ENCODE measurements around the gene KIF23. TPM values are rescaled to one million over a fixed set of nuclear protein-coding genes. Genes with fewer than 3 reads are reported as not detected.

The KIF23 gene
- total and polyA plus RNA-seq, 3 experiments from 2014 or later, result 0.18 to 44.4 (median 36.0) TPM

- Mint-ChIP-seq H3K4me3 (no peak overlapping the region), H3K36me3 (peaks cover 0 to 4% (median 0%) of the 10 kb centered on the region in 3 donors), H3K9me3 (peaks cover 0 to 7% (median 4%) of the 10 kb centered on the region in 5 donors), H3K27ac (no peak overlapping the region), H3K27me3 (peaks cover 8 to 11% of the 10 kb centered on the region in 2 donors), H3K4me1 (no peaks in the 10 kb centered on the region)
- H3K9me3 ChIP-seq (ENCODE audit: low read length), result no peaks in the 10 kb centered on the region
- DNase-seq, result no peak
- ChIA-PET POLR2A (no interaction called here), CTCF (interaction anchor here (0.9 to 6.5 kb wide), 3 partner anchors 14 to 986 kb away, joined by 3 to 48 read pairs (median 3); no protein-coding TSS in a partner anchor)
- no peak overlapping the region for H3K4me3 ChIP-seq (ENCODE audit: low read length)
- no peaks in the 10 kb centered on the region for H3K4me1 ChIP-seq (ENCODE audit: insufficient read depth, low read length)
- H3K27ac ChIP-seq (ENCODE audit: low read depth, low read length), result no peak overlapping the region
- H3K27me3 ChIP-seq (ENCODE audit: insufficient read depth, low read length, poor library complexity, severe bottlenecking), result no peaks in the 10 kb centered on the region
- no peaks in the 10 kb centered on the region for H3K36me3 ChIP-seq (ENCODE audit: insufficient read depth, low read length)
Measured at GRCh38 chr15:69479971-69480370, 65.8 kb downstream of the KIF23 start.

- no peak overlapping the region for H3K4me3 ChIP-seq (ENCODE audit: low read length)
- ChIA-PET CTCF (no interaction called here), POLR2A (no interaction called here)
- no peaks in the 10 kb centered on the region for H3K27me3 ChIP-seq (ENCODE audit: insufficient read depth, low read length, poor library complexity, severe bottlenecking)
- H3K4me1 ChIP-seq (ENCODE audit: insufficient read depth, low read length), result no peaks in the 10 kb centered on the region
- Mint-ChIP-seq H3K4me3 (no peak overlapping the region), H3K9me3 (peaks cover 2 to 8% (median 7%) of the 10 kb centered on the region in 5 donors), H3K36me3 (peaks cover 0 to 9% (median 0%) of the 10 kb centered on the region in 3 donors), H3K27ac (no peak overlapping the region), H3K4me1 (no peaks in the 10 kb centered on the region), H3K27me3 (peaks cover 8 to 9% of the 10 kb centered on the region in 2 donors)
- H3K36me3 ChIP-seq (ENCODE audit: insufficient read depth, low read length), result no peaks in the 10 kb centered on the region
- H3K9me3 ChIP-seq (ENCODE audit: low read length), result no peaks in the 10 kb centered on the region
- DNase-seq, result no peak
- no peak overlapping the region for H3K27ac ChIP-seq (ENCODE audit: low read depth, low read length)
Measured at GRCh38 chr15:69480932-69481331, 66.8 kb downstream of the KIF23 start.

- no peak for DNase-seq
- H3K36me3 Mint-ChIP-seq, result peaks cover 0 to 11% (median 0%) of the 10 kb centered on the region in 3 donors
- Histone ChIP-seq H3K9me3 (ENCODE audit: low read length) (no peaks in the 10 kb centered on the region), H3K27me3 (ENCODE audit: insufficient read depth, low read length, poor library complexity, severe bottlenecking) (no peaks in the 10 kb centered on the region), H3K27ac (ENCODE audit: low read depth, low read length) (no peak overlapping the region), H3K36me3 (ENCODE audit: insufficient read depth, low read length) (no peaks in the 10 kb centered on the region), H3K4me1 (ENCODE audit: insufficient read depth, low read length) (no peaks in the 10 kb centered on the region), H3K4me3 (ENCODE audit: low read length) (no peak overlapping the region)
- ChIA-PET POLR2A (no interaction called here), CTCF (no interaction called here)
- H3K9me3 Mint-ChIP-seq, result peaks cover 2 to 8% (median 7%) of the 10 kb centered on the region in 5 donors
- H3K4me1 Mint-ChIP-seq, result no peaks in the 10 kb centered on the region
- H3K27ac Mint-ChIP-seq, result peak overlapping the region in 1 of 8 donors; percentile 14
- no peak overlapping the region for H3K4me3 Mint-ChIP-seq
- peaks cover 4 to 9% of the 10 kb centered on the region in 2 donors for H3K27me3 Mint-ChIP-seq
Measured at GRCh38 chr15:69482686-69483256, 68.6 kb downstream of the KIF23 start.

- H3K36me3 ChIP-seq (ENCODE audit: insufficient read depth, low read length), result no peaks in the 10 kb centered on the region
- Mint-ChIP-seq H3K4me1 (no peaks in the 10 kb centered on the region), H3K9me3 (peaks cover 0 to 4% (median 2%) of the 10 kb centered on the region in 5 donors), H3K36me3 (peaks cover 0 to 7% (median 0%) of the 10 kb centered on the region in 3 donors), H3K27ac (peak overlapping the region in 1 of 8 donors; percentile 25), H3K27me3 (peaks cover 0 to 2% of the 10 kb centered on the region in 2 donors), H3K4me3 (no peak overlapping the region)
- H3K4me3 ChIP-seq (ENCODE audit: low read length), result no peak overlapping the region
- DNase-seq, result no peak
- no peaks in the 10 kb centered on the region for H3K9me3 ChIP-seq (ENCODE audit: low read length)
- POLR2A ChIA-PET, result no interaction called here
- no peaks in the 10 kb centered on the region for H3K27me3 ChIP-seq (ENCODE audit: insufficient read depth, low read length, poor library complexity, severe bottlenecking)
- H3K4me1 ChIP-seq (ENCODE audit: insufficient read depth, low read length), result no peaks in the 10 kb centered on the region
- no peak overlapping the region for H3K27ac ChIP-seq (ENCODE audit: low read depth, low read length)
- CTCF ChIA-PET, result interaction anchor here (3.4 kb wide), 1 partner anchor 8 kb away, joined by 14 read pairs; no protein-coding TSS in a partner anchor
Measured at GRCh38 chr15:69484837-69485236, 70.7 kb downstream of the KIF23 start.

- H3K27me3 Mint-ChIP-seq, result peaks cover 5 to 6% of the 10 kb centered on the region in 2 donors
- POLR2A ChIA-PET, result interaction anchor here (0.6 kb wide), 1 partner anchor 1855 kb away, joined by 5 read pairs; no protein-coding TSS in a partner anchor
Measured at GRCh38 chr15:69486481-69487110, 72.4 kb downstream of the KIF23 start.

GRCh38 chr15:69489073-69489571 is 75.0 kb downstream of the KIF23 start:
- Histone ChIP-seq H3K4me1 (ENCODE audit: insufficient read depth, low read length) (no peaks in the 10 kb centered on the region), H3K4me3 (ENCODE audit: low read length) (no peak overlapping the region), H3K27me3 (ENCODE audit: insufficient read depth, low read length, poor library complexity, severe bottlenecking) (no peaks in the 10 kb centered on the region), H3K27ac (ENCODE audit: low read depth, low read length) (no peak overlapping the region), H3K9me3 (ENCODE audit: low read length) (no peaks in the 10 kb centered on the region), H3K36me3 (ENCODE audit: insufficient read depth, low read length) (no peaks in the 10 kb centered on the region)
- Mint-ChIP-seq H3K36me3 (peaks cover 0 to 15% (median 3%) of the 10 kb centered on the region in 3 donors), H3K4me1 (no peaks in the 10 kb centered on the region), H3K4me3 (no peak overlapping the region), H3K9me3 (peaks cover 0 to 6% (median 2%) of the 10 kb centered on the region in 5 donors), H3K27ac (no peak overlapping the region), H3K27me3 (peaks cover 5 to 6% of the 10 kb centered on the region in 2 donors)
- POLR2A ChIA-PET, result no interaction called here
- no peak for DNase-seq
- CTCF ChIA-PET, result no interaction called here

More at GRCh38 chr15:69486481-69487110, 72.4 kb downstream of the KIF23 start:
- Histone ChIP-seq H3K27me3 (ENCODE audit: insufficient read depth, low read length, poor library complexity, severe bottlenecking) (no peaks in the 10 kb centered on the region), H3K36me3 (ENCODE audit: insufficient read depth, low read length) (no peaks in the 10 kb centered on the region), H3K4me1 (ENCODE audit: insufficient read depth, low read length) (no peaks in the 10 kb centered on the region), H3K9me3 (ENCODE audit: low read length) (no peaks in the 10 kb centered on the region), H3K27ac (ENCODE audit: low read depth, low read length) (no peak overlapping the region), H3K4me3 (ENCODE audit: low read length) (no peak overlapping the region)
- DNase-seq, result no peak
- Mint-ChIP-seq H3K4me1 (no peaks in the 10 kb centered on the region), H3K27ac (no peak overlapping the region), H3K4me3 (no peak overlapping the region), H3K9me3 (peaks cover 0 to 3% (median 2%) of the 10 kb centered on the region in 5 donors), H3K36me3 (peaks cover 0 to 12% (median 3%) of the 10 kb centered on the region in 3 donors)
- CTCF ChIA-PET, result interaction anchor here (1.9 to 3.4 kb wide), 2 partner anchors 10 to 24 kb away, joined by 4 to 14 read pairs; no protein-coding TSS in a partner anchor

GRCh38 chr15:69490356-69491037 is 76.3 kb downstream of the KIF23 start:
- POLR2A ChIA-PET, result no interaction called here
- Histone ChIP-seq H3K9me3 (ENCODE audit: low read length) (no peaks in the 10 kb centered on the region), H3K4me3 (ENCODE audit: low read length) (no peak overlapping the region), H3K36me3 (ENCODE audit: insufficient read depth, low read length) (no peaks in the 10 kb centered on the region), H3K27ac (ENCODE audit: low read depth, low read length) (no peak overlapping the region), H3K27me3 (ENCODE audit: insufficient read depth, low read length, poor library complexity, severe bottlenecking) (no peaks in the 10 kb centered on the region), H3K4me1 (ENCODE audit: insufficient read depth, low read length) (no peaks in the 10 kb centered on the region)
- DNase-seq, result no peak
- Mint-ChIP-seq H3K4me3 (no peak overlapping the region), H3K9me3 (peaks cover 0 to 6% (median 2%) of the 10 kb centered on the region in 5 donors), H3K27ac (no peak overlapping the region), H3K36me3 (peaks cover 0 to 12% (median 3%) of the 10 kb centered on the region in 3 donors), H3K27me3 (peaks cover 5 to 6% of the 10 kb centered on the region in 2 donors), H3K4me1 (no peaks in the 10 kb centered on the region)
- CTCF ChIA-PET, result interaction anchor here (1.0 kb wide), 1 partner anchor 12 kb away, joined by 3 read pairs; no protein-coding TSS in a partner anchor
